SK-N-DZ (cell line): ENCODE results near the gene ADCYAP1.

Experiments
- DNase-seq: peaks from one replicate; pipeline ENCODE4 v3.0.0-alpha.2; 2015; ENCODE audit warnings: low spot score

Gene ADCYAP1

GRCh38 chr18:908758-909724 lies 4.4 kb downstream of the ADCYAP1 start:
- no peak for DNase-seq

- no peak for DNase-seq
Measured at GRCh38 chr18:910247-910646, 5.6 kb downstream of the ADCYAP1 start.

- peak; percentile 80 for DNase-seq
Measured at GRCh38 chr18:911025-911424, 6.4 kb downstream of the ADCYAP1 start.

- peak; percentile 83 for DNase-seq
Measured at GRCh38 chr18:911486-911885, 6.8 kb downstream of the ADCYAP1 start.

GRCh38 chr18:916562-916961 lies 11.9 kb downstream of the ADCYAP1 start:
- no peak for DNase-seq

DNA sequence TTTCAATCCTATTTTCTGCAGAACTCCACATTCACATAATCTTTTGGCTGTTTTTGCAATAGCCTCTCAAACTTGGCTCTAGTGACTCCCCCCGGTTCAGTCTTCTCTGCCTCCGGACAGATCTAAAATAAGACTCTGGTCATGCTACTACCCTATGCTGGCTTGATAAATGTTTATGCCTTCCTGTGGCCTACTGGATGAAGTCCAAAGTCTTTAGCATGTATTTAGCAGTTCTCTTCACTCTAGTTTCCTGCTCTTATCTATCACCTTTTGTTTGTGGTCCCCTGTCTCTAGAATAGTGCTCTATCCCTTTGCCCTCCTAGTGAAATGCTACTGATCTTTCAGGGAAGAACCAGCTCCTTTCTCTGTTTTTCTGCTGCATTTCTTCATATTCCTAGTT lies 14.4 kb downstream of the ADCYAP1 start:
- no peak for DNase-seq

GRCh38 chr18:923144-923866 lies 18.6 kb downstream of the ADCYAP1 start:
- no peak for DNase-seq

- no peak for DNase-seq
Measured at GRCh38 chr18:924987-925386, 20.3 kb downstream of the ADCYAP1 start.

DNA sequence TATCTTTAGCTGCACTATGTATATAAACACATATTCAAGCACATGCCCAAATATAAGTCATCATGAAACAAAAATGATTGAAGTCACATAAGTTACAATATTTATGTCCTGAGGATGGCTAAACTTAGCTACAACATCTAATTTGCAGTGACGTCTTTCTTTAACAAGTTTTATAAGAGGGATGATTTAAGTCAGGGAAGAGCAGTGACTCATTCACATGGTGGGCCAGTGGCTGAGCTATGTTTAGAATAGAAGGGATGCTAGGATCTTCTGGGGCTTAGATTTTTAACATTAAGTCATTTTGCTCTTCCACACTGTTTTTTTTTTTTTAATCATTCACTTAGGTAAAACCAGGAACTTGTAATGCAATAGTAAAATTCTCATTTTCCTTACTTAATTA lies 22.3 kb downstream of the ADCYAP1 start:
- no peak for DNase-seq

GRCh38 chr18:933082-933481 lies 28.4 kb downstream of the ADCYAP1 start:
- peak; percentile 49 for DNase-seq

GRCh38 chr18:934518-935133 lies 30.0 kb downstream of the ADCYAP1 start:
- no peak for DNase-seq

- DNase-seq: no peak
Measured at GRCh38 chr18:936941-937340, 32.3 kb downstream of the ADCYAP1 start.

DNA sequence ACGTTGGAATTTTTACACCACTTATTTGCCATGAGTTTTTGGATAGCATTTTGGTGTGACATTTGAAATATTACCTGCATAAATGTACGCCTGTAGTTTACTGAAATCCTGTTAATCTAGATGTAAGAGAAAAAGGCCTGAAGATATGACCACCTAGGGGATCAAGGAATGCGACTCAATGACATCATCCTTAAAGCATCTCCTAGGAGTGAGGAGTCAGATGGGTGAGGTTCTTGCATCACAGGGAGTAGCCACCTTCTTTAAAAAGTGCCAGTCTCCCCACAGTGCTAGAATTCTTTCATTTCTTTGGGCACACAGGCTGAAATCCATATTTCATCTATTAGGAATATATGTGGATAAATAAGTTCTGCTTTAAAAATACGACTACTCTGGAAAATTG lies 34.5 kb downstream of the ADCYAP1 start:
- no peak for DNase-seq

DNA sequence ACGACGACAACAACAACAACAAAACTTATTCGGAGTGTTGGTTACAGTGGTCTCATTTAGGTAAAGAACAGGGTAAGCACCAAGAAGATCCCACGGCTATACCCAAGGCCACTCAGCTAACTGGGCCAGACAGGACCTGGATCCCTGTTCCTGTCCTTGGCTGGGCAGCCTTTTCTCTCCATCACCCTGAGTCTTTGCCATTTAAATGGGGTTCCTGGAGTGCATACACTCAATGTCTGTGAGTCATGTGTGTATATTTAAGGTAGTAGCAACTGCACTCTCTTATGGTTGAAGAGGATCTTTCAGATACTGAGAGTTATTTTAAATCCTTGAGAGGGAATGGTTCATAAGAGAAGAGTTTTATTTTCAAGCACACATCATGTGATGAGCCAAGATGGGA lies 35.3 kb downstream of the ADCYAP1 start:
- no peak for DNase-seq

GRCh38 chr18:941331-941730 lies 36.7 kb downstream of the ADCYAP1 start:
- no peak for DNase-seq

- DNase-seq: no peak
Measured at GRCh38 chr18:944440-944839, 39.8 kb downstream of the ADCYAP1 start.

- no peak for DNase-seq
Measured at GRCh38 chr18:949724-950631, 45.3 kb downstream of the ADCYAP1 start.

DNA sequence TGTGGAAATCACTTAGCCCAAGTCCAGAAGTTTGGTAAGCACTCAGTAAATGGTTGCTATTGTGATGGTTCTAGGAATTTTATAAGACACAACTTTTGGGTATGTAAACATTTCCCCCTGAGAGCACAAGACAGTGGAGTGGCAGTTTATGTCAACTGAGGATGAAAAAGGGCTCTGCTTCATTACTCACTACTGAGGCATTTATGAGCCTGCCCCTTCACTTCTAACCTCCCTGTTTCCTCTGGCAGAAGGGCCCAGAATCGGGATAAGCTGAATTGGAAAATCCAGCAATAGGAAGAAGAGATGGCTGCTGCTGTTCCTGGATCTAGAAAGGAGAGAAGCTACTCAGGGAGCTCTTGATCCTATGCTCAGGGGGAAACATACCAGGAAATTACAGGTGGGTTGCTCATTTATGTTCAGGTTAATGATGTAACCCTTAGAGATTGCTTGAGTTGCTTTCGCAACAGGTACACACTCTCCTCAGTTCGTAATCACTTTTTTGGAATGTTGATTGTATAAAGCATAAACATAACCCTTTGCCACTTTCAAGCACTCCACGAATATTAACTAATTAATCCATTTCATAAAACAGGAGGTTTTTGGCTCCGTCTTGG lies 46.3 kb downstream of the ADCYAP1 start:
- DNase-seq: no peak

GRCh38 chr18:955384-956066 lies 50.9 kb downstream of the ADCYAP1 start:
- no peak for DNase-seq

GRCh38 chr18:957829-958228 lies 53.2 kb downstream of the ADCYAP1 start:
- DNase-seq: no peak
